Measurements from ENCODE around the gene PHTF2. TPM values are rescaled to one million over a fixed set of nuclear protein-coding genes. Genes with fewer than 3 reads are reported as not detected.

The PHTF2 gene
- polyA plus RNA-seq, 1 donor (not counting 4 experiments of a cell fraction or from before 2014, with no cell fraction given), result 24.1 TPM

GRCh38 chr7:77823787-77824186 lies 25.2 kb downstream of the PHTF2 start:
- Histone ChIP-seq H3K9me3 (ENCODE audit: control insufficient read depth, low read depth, low read length) (peaks cover 7% of the 10 kb centered on the region), H3K27ac (ENCODE audit: control insufficient read depth, insufficient read depth, low read length) (no peak overlapping the region), H3K79me2 (ENCODE audit: control insufficient read depth, insufficient read depth, low read length) (peaks cover 23% of the 10 kb centered on the region)

GRCh38 chr7:77824636-77825035 lies 26.1 kb downstream of the PHTF2 start:
- peaks cover 22% of the 10 kb centered on the region for H3K79me2 ChIP-seq (ENCODE audit: control insufficient read depth, insufficient read depth, low read length)
- no peak overlapping the region for H3K27ac ChIP-seq (ENCODE audit: control insufficient read depth, insufficient read depth, low read length)
- no peaks in the 10 kb centered on the region for H3K27me3 ChIP-seq (ENCODE audit: control insufficient read depth, extremely low read depth, insufficient read depth, low read length)
- H2AFZ ChIP-seq (ENCODE audit: control insufficient read depth, low read length), result no peak overlapping the region
- H3K4me1 ChIP-seq (ENCODE audit: control insufficient read depth, extremely low read depth, insufficient read depth, low read length), result no peaks in the 10 kb centered on the region
- no peak for TF ChIP-seq EZH2 (IDR thresholded peaks at IDR 0.05; ENCODE audit: low read length)
- no peak for TF ChIP-seq CTCF (optimal IDR thresholded peaks at IDR 0.05 in 1 of 3, IDR thresholded peaks at IDR 0.05 in 1 of 3, conservative IDR thresholded peaks at IDR 0.05 in 1 of 3; ENCODE audit: extremely low read depth in 1 of 3, insufficient read depth in 2 of 3, low read length in 3 of 3)
- no peak for FAIRE-seq
- H4K20me1 ChIP-seq (ENCODE audit: control insufficient read depth, extremely low read depth, insufficient read depth, low read length), result no peaks in the 10 kb centered on the region
- no peaks in the 10 kb centered on the region for H3K36me3 ChIP-seq (ENCODE audit: control insufficient read depth in 2 of 2, extremely low read depth in 1 of 2, insufficient read depth in 2 of 2, low read length in 2 of 2)
- dilution Hi-C loops (cut with MboI; ENCODE audit: extremely low pct_ligation_motif_present, low sequenced_read_pairs), result no loop called here
- no peak overlapping the region for H3K4me2 ChIP-seq (ENCODE audit: control insufficient read depth, extremely low read depth, insufficient read depth, low read depth, low read length)
- H3K9me1 ChIP-seq (ENCODE audit: control insufficient read depth, extremely low read depth, insufficient read depth, low read length), result no peaks in the 10 kb centered on the region
- DNase-seq (ENCODE audit: low read depth, low spot score), result no peak
- H3K9me3 ChIP-seq (ENCODE audit: control insufficient read depth, low read depth, low read length), result peaks cover 7% of the 10 kb centered on the region
- H3K4me3 ChIP-seq (ENCODE audit: control insufficient read depth in 2 of 3, extremely low read depth in 1 of 3, insufficient read depth in 2 of 3, low read depth in 1 of 3, low read length in 3 of 3), result no peak overlapping the region
- no peak overlapping the region for H3K9ac ChIP-seq (ENCODE audit: control insufficient read depth, extremely low read depth, insufficient read depth, low read length)

More at GRCh38 chr7:77823787-77824186, 25.2 kb downstream of the PHTF2 start:
- H3K4me2 ChIP-seq (ENCODE audit: control insufficient read depth, extremely low read depth, insufficient read depth, low read depth, low read length), result no peak overlapping the region
- dilution Hi-C loops (cut with MboI; ENCODE audit: extremely low pct_ligation_motif_present, low sequenced_read_pairs), result no loop called here
- no peak for FAIRE-seq
- no peaks in the 10 kb centered on the region for H3K36me3 ChIP-seq (ENCODE audit: control insufficient read depth in 2 of 2, extremely low read depth in 1 of 2, insufficient read depth in 2 of 2, low read length in 2 of 2)
- no peak for DNase-seq (ENCODE audit: low read depth, low spot score)
- no peaks in the 10 kb centered on the region for H3K4me1 ChIP-seq (ENCODE audit: control insufficient read depth, extremely low read depth, insufficient read depth, low read length)
- H3K4me3 ChIP-seq (ENCODE audit: control insufficient read depth in 2 of 3, extremely low read depth in 1 of 3, insufficient read depth in 2 of 3, low read depth in 1 of 3, low read length in 3 of 3), result no peak overlapping the region
- H3K27me3 ChIP-seq (ENCODE audit: control insufficient read depth, extremely low read depth, insufficient read depth, low read length), result no peaks in the 10 kb centered on the region
- no peak overlapping the region for H3K9ac ChIP-seq (ENCODE audit: control insufficient read depth, extremely low read depth, insufficient read depth, low read length)
- H2AFZ ChIP-seq (ENCODE audit: control insufficient read depth, low read length), result no peak overlapping the region
- no peaks in the 10 kb centered on the region for H4K20me1 ChIP-seq (ENCODE audit: control insufficient read depth, extremely low read depth, insufficient read depth, low read length)
- H3K9me1 ChIP-seq (ENCODE audit: control insufficient read depth, extremely low read depth, insufficient read depth, low read length), result no peaks in the 10 kb centered on the region
- TF ChIP-seq EZH2 (IDR thresholded peaks at IDR 0.05; ENCODE audit: low read length) (no peak), CTCF (optimal IDR thresholded peaks at IDR 0.05 in 1 of 3, IDR thresholded peaks at IDR 0.05 in 1 of 3, conservative IDR thresholded peaks at IDR 0.05 in 1 of 3; ENCODE audit: extremely low read depth in 1 of 3, insufficient read depth in 2 of 3, low read length in 3 of 3) (no peak)
